G401 (cell line): ENCODE data around the gene RABEP1. TPM values are rescaled to one million over a fixed set of nuclear protein-coding genes. Genes with fewer than 3 reads are reported as not detected.
"Not testable (repeated sequence)": the region's sequence is repeated elsewhere in the genome, so short reads cannot be mapped to it uniquely, and the experiment has no call there.

Experiments
- DNase-seq: peaks from one replicate; pipeline ENCODE4 v3.0.0-alpha.2; 2015; ENCODE audit warnings: low spot score
- in situ Hi-C: cut with HindIII; loops from 2 replicates; pipeline ENCODE4 v1.10.0; 2016; ENCODE audit warnings: low sequenced_read_pairs, mixed read lengths
- total RNA-seq: library from RNA; depleted of rRNA; stranded (reverse); fragments of >200 nt; shearing (Covaris generic); gene quantifications from 2 replicates; pipeline ENCODE4 v1.2.3, GENCODE V29; 2014; rRNA removed

RABEP1 gene
- total RNA-seq, 1 experiment from 2014 or later: 63.0 TPM

DNA sequence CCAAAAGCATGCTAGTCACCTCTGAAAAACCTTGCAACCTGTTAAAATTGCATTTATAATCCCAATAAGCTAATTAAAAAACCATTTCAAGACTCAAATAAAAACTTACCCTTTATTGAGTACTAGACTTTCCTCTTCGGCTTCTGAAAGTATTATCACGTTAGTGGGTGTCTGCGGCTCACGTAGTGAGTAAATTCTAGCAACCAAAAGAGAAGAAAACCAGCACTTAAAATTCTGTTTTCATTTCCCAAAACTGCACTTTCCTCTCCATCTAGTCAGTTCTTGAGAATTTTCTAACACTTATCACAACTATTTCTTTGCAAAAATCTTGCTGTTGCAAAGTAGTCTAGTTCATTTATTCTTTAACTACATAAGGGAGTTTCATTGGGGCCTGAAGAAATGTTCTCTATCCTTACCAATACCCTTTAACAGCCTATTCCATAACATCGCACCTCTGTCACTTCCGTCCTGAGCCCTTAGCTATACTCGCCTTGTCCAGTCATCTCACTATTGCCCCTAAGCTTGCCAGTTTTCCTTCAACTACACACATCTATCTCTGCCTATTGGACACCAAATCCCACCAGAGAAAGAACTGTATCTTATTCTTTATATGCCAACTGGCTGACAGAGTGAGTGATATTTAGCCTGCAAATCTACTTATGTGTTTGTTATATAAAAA lies 128.6 kb downstream of the RABEP1 start:
- in situ Hi-C loops: loop anchor here (5.0 kb wide), 1 partner anchor 48 kb away; no protein-coding TSS in a partner anchor

DNA sequence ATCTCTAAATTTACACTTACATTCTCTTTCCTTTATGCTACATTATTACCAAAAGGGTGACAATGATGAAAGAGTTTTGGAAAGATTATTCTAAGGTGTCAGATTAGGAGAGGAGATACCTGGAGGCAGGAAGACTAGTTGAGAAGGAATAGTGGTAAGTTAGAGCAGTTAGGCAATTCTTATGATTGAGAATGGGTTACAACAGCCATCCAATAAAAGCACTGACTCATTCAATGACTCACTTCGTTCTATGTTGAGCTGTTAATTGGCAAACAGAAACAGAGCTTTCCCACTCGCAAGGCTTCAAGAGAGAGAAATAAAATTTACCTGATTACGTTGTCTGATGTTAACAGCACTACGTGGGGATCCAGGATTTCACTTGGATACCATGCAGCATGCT lies 131.6 kb downstream of the RABEP1 start:
- in situ Hi-C loops: loop anchor here (5.0 kb wide), 1 partner anchor 51 kb away; no protein-coding TSS in a partner anchor
- no peak for DNase-seq

More for the DNA sequence above, 128.6 kb downstream of the RABEP1 start:
- DNase-seq: no peak

DNA sequence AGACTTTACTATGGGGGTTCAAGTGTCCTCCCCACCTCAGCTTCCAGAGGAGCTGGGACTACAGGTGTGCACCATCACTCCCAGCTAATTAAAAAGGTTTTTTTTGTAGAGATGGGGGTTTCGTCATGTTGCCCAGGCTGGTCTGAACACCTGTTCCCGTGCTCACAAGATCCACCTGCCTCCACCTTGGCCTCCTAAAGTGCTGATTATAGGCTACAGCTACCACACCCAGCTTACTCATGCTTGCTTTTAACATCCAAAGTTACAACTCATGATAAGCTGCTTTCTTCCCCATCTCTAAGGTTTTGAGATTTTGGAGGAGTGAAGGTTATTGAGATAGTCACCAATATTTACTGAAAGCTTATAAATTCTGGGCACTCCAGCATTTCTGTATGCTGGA lies 134.8 kb downstream of the RABEP1 start:
- no peak for DNase-seq
- in situ Hi-C loops: no loop called here

DNA sequence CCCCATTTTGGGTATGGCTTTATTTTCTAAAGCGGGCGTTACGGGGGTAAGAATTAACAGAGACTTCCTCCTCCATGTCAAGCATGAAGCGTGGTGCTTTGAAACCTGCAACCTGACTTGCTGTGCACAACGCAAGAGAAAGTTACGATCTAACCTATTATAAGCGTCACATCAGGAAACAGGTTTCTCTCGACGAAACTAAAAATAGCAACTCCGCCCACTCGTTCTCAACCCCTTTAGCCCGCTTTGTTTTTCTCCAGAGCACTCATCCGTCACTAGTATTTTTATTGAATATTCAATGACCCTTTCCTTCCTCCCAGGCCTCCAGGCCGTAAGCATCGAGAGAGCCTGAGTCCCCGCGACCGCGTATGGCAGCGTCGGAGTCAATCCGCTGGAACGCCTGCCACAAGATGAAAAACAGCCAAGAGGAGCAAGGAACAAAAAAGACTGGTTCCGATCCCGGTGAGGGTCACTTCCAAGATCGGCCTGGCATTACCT lies 136.8 kb downstream of the RABEP1 start:
- in situ Hi-C loops: no loop called here
- DNase-seq: peak; percentile 41

DNA sequence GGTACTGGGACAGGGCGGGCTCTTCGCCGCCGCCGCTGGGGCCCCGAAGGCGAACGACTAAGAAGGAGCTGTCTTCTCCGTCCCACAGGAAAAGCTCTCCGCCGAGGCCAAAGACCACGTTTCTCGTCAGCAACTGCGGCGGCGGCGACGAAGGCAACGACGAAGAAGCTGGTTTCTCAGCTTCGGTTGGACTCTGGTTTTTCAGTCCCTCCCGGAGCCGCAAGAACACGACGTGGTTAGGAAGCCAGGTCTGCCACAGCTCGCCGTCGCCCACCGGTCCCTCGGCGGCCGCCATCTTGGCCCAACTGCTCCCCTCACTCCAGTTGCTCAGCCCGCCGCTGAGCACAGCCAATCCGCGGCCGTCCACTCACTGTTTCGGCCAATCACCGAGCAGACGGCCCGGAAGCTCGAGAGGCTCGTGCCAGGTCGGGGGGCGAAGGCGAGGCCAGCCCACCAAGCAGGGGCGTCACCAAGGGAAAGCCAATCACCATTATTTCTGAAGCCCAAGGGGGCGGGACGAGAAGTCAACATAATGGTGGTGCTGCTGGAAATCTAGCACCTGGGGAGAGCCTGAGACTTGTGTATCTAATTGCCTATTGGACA lies 137.4 kb downstream of the RABEP1 start, which contains the start of gene NUP88:
Gene NUP88, minus strand, starts transcription at position 307 of the 603 bp plus-strand sequence. Its CDS starts 12 bp downstream, at position 295.
- peak; percentile 99 for DNase-seq
- in situ Hi-C loops: no loop called here

DNA sequence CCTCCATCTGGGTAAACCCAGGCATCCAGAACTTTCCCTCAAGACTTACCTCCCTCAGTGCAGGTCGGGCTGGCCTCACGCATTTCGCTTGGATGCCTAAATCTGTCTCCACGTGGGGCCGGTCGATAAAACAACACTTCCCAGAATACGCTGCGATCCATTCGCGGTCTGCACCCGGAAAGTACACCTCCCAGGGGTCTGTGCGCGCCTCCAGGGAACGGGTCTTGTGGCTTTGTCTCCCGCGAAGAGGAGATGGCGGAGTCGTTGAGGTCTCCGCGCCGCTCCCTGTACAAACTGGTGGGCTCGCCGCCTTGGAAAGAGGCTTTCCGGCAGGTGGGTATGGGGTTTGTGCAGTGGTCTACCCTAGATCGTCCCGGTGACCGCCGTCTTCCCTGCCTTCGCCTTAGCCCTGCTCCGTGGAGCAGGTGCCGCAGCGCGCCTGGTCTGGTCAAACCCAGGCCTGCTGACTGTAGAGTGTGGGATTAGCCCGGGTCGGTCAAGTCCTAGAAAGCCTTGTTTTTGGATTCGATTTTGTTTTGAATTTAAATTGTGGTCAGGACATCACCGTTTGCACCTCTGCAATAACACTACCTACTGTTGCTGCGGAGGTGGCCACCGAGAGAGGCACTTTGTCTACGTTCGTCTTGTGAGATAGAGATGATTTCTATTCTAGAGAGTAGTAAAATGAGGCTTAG lies 138.0 kb downstream of the RABEP1 start, which contains the start of gene RPAIN:
Gene RPAIN, plus strand, starts transcription at position 224 of the 695 bp plus-strand sequence. Its CDS starts 29 bp downstream, at position 253.
- no peak for DNase-seq
- in situ Hi-C loops: no loop called here

DNA sequence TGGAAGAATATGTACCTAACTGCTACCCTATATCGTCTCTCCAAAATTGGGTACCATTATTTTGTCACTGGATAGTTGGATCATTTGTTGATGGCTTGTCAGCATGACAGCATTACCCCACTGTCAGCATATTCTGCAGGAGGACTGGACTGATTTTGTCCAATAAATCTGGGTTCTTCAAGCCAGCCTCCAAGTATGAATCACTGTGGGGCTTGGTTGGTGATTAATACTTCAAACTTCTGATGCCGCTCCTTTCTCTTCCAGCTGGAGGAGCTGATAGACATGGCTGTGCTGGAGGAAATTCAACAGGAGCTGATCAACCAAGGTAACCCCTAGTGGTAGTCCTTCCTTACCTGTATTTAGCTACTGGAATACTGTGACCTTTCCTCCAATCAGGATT lies 140.4 kb downstream of the RABEP1 start:
- in situ Hi-C loops: no loop called here
- DNase-seq: no peak

DNA sequence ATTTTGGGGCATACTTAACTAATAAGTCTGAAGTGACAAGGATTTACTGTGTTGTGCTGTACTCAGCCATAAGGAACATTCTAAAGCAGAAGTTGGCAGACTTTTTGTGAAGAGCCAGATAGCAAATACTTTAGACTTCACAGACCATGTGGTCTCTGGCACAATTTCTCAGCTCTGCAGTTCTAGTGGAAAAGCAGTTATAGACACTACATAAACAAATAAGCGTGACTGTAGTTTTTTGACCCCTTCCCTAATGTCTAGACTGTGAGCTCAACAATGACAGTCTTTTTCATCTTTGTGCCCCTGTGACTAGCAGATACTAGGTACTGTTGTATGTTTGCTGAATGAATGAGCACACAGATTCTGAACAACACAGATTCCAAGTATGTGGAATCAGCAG lies 142.8 kb downstream of the RABEP1 start:
- DNase-seq: no peak
- in situ Hi-C loops: no loop called here

DNA sequence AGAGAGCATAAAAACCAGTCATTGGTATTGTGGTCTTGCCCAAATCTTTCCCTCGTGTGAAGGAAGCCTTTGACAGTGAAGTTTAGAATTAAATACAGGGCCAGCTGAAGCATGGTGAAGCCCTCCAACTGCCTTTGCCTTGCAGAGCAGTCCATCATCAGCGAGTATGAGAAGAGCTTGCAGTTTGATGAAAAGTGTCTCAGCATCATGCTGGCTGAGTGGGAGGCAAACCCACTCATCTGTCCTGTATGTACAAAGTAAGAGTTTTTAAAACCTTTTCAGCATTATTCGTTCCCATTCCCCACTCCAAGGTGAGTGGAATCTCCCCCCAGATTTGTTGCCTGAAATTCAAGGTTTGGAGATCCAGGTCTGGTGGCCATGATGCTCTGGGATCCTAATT lies 143.7 kb downstream of the RABEP1 start:
- DNase-seq: no peak

DNA sequence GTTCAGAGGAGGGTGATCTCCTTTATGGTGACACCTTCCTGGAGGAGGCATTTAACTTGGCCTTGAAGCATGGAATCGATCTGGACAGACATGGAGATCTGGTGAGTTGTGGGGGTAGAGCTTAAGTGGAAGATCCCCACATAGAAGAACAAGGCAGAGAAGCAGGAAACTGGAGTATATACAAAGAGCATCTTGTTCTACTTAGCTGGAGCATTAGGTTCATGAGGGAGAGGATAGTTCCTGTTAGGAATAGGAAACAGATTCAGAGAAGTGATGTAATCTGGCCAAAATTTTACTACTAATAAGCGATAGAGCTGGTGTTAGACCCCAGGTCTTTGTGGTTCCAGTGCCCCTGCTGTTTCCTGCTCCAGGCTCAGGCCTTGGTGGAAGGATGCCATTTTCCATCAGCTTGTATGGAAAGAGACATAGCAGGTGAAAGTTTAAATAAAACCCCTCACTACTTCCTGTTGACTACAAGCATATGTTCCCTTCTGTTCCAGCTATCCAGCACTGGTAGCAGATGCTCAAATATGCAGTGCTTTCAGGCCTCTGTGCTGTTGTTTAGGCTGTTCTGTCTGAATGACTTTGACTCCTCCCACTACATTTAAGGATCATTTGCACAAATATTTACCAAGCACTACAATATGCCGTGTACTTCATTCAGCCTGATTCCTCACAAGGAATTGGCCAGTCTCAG lies 147.3 kb downstream of the RABEP1 start:
- in situ Hi-C loops: no loop called here
- no peak for DNase-seq

More for the DNA sequence above, 143.7 kb downstream of the RABEP1 start:
- in situ Hi-C loops: no loop called here

DNA sequence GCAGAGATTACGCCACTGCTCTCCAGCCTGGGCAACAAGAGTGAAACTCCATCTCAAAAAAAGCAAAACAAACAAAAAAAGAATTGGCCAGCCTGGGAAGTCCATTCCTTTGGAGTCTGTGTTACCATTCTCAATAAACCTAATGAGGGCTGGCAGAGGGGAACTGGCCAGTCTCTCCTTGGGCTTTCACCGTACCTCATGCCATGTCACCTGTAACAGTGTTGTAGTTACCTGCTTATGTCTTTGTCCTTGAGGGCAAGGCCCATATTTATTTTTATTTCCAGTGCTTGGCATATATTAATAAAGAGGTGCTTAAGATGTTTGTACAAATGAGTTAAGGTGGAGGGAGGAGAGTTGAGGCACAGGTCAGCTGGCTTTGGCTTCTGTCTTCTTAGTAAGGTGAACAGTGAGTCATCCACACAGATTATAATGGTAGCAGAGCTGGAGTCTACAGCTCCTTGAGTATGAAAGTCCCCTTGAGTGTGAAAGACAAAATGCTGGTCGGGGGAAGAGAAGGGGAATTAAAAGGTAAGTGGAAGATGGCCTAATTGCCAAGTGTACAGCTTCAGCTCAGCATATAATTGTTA lies 148.4 kb downstream of the RABEP1 start:
- no peak for DNase-seq
- in situ Hi-C loops: no loop called here

DNA sequence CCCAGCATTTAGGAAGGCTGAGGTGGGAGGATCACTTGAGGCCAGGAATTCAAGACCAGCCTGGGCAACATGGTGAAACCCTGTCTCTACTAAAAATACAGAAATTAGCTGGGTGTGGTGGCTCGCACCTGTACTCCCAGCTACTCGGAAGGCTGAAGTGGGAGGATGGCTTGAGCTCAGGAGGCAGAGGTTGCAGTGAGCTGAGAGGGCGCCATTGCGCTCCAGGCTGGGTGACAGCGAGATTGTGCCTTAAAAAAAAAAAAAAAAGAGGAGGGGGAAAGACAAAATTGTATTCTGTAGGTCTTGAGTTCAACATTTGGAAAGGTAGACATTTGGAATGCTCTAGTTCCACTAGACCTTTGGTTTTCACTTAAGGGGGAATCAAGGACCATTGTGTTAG lies 149.2 kb downstream of the RABEP1 start:
- DNase-seq, in situ Hi-C loops: not testable (repeated sequence)

DNA sequence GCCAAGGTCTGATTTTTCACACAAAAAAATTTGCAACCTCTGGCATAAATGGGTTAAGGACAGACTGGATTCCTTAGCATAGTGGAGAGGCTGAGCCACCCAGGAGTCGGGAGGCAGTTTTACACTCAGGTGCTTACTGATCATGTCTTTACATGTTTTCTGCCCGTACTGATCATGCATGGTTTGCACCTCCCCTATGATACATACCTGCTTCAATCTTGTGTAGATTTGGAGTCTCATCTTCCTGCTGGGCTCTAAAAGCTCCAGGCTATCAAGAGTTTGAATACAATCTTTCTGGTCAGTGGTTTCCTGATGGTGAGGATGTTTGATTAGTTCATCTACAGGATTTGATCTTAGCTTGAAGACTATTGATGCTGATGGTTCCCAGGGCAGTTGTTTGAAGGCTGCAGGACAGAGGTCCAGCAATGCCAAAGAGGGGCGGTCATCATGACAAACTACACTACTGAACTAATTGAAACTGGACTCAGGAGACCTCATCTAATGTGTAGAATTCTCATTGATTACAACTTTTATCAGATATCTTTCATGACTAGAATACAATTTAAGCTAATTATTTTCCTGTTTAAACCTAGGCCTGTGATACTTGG lies 150.0 kb downstream of the RABEP1 start:
- DNase-seq: no peak
- in situ Hi-C loops: no loop called here

DNA sequence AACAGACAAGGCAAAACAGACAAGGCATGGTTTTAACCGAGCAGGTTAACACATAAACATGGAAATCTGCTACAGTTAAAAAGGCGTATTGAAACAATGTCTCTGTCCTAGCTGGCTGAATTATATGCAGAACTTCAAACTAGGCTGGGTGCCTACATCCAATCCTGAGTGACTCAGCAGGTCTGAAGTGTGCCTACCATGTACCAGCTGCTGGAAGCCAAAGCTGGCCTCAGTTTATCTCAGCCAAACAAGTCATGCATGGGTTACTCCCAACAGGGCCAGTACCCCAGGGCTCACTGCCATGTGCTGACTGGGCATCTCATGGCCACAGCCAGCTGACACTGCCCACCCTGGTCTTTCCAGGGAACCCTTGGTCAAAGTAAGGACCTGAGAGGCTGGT lies 152.9 kb downstream of the RABEP1 start:
- DNase-seq: no peak
- in situ Hi-C loops: no loop called here

Other genes starting within 250 kb of the RABEP1 start
- not detected in 2 replicates for gene SLC52A1, start 246.9 kb upstream of the RABEP1 start, total RNA-seq
- gene ZFP3, start 203.8 kb upstream of the RABEP1 start, total RNA-seq: not detected in 2 replicates
- 10.1 and 11.8 TPM in 2 replicates for gene ZNF232, start 170.4 kb upstream of the RABEP1 start, total RNA-seq
- not detected in 2 replicates for gene USP6, start 166.3 kb upstream of the RABEP1 start, total RNA-seq
- 9.1 and 18.1 TPM in 2 replicates for gene ZNF594, start 90.4 kb upstream of the RABEP1 start, total RNA-seq
- not detected in 2 replicates for gene SCIMP, start 47.4 kb upstream of the RABEP1 start, total RNA-seq
- 142 and 178 TPM in 2 replicates for gene NUP88, start 137.4 kb downstream of the RABEP1 start, total RNA-seq
- 61.3 and 65.8 TPM in 2 replicates for gene RPAIN, start 137.9 kb downstream of the RABEP1 start, total RNA-seq
- gene C1QBP, start 156.9 kb downstream of the RABEP1 start, total RNA-seq: 733 and 786 TPM in 2 replicates
- 13.4 and 24.7 TPM in 2 replicates for gene DHX33, start 186.7 kb downstream of the RABEP1 start, total RNA-seq
- gene DERL2, start 203.9 kb downstream of the RABEP1 start, total RNA-seq: 21.5 and 22.7 TPM in 2 replicates
- gene MIS12, start 204.3 kb downstream of the RABEP1 start, total RNA-seq: 13.4 and 18.4 TPM in 2 replicates